HEK293 (cell line): ENCODE data around the gene SART3.

ENCODE experiments used
- BCL11A ChIP-seq: fragments of 450-650 bp; formaldehyde crosslinking; IDR thresholded peaks from 2 replicates; pipeline ENCODE4 v1.5.1; 2016; ENCODE audit warnings: low read depth, missing biosample characterization, missing genetic modification characterization
- BCL11B ChIP-seq: fragments of 450-650 bp; formaldehyde crosslinking; IDR thresholded peaks from 2 replicates; pipeline ENCODE4 v1.5.1; 2016; ENCODE audit warnings: low read depth, missing biosample characterization, missing genetic modification characterization
- KLF8 ChIP-seq: fragments of 450-650 bp; formaldehyde crosslinking; IDR thresholded peaks from 2 replicates; pipeline ENCODE4 v1.5.1; 2016; ENCODE audit warnings: missing biosample characterization, missing genetic modification characterization
- MEIS1 ChIP-seq: sonication (generic); formaldehyde crosslinking; IDR thresholded peaks from 2 replicates; pipeline ENCODE4 v1.8.1; 2022; ENCODE audit warnings: missing genetic modification reagents, mild to moderate bottlenecking, borderline replicate concordance
- OSR2 ChIP-seq: fragments of 450-650 bp; formaldehyde crosslinking; IDR thresholded peaks from 2 replicates; pipeline ENCODE4 v1.5.1; 2016; ENCODE audit warnings: missing biosample characterization, missing genetic modification characterization
- REST ChIP-seq: fragments of 450-650 bp; formaldehyde crosslinking; IDR thresholded peaks from 2 replicates; pipeline ENCODE4 v1.5.1; 2016; ENCODE audit warnings: missing biosample characterization, missing genetic modification characterization
- ZBTB48 ChIP-seq: fragments of 450-650 bp; formaldehyde crosslinking; IDR thresholded peaks from 2 replicates; pipeline ENCODE4 v1.5.1; 2016; ENCODE audit warnings: missing biosample characterization, missing genetic modification characterization
- ZFP37 ChIP-seq: fragments of 450-650 bp; formaldehyde crosslinking; IDR thresholded peaks from 2 replicates; pipeline ENCODE4 v1.5.1; 2016; ENCODE audit warnings: missing biosample characterization, missing genetic modification characterization
- ZFP69B ChIP-seq: fragments of 450-650 bp; formaldehyde crosslinking; IDR thresholded peaks from 2 replicates; pipeline ENCODE4 v1.5.1; 2016; ENCODE audit warnings: missing biosample characterization, missing genetic modification characterization
- ZNF10 ChIP-seq: fragments of 450-650 bp; formaldehyde crosslinking; IDR thresholded peaks from 2 replicates; pipeline ENCODE4 v1.5.1; 2017; ENCODE audit warnings: missing biosample characterization, missing genetic modification characterization
- ZNF157 ChIP-seq: fragments of 450-650 bp; formaldehyde crosslinking; IDR thresholded peaks from 2 replicates; pipeline ENCODE4 v1.5.1; 2016; ENCODE audit warnings: missing biosample characterization, missing genetic modification characterization
- ZNF18 ChIP-seq: fragments of 450-650 bp; formaldehyde crosslinking; IDR thresholded peaks from 2 replicates; pipeline ENCODE4 v1.5.1; 2016; ENCODE audit warnings: missing biosample characterization, missing genetic modification characterization
- ZNF184 ChIP-seq: fragments of 450-650 bp; IDR thresholded peaks from 2 replicates; pipeline ENCODE4 v1.5.1; 2018; ENCODE audit warnings: missing biosample characterization, mild to moderate bottlenecking, missing genetic modification characterization
- ZNF223 ChIP-seq: fragments of 450-650 bp; formaldehyde crosslinking; IDR thresholded peaks from 2 replicates; pipeline ENCODE4 v1.5.1; 2016; ENCODE audit warnings: missing biosample characterization, missing genetic modification characterization
- ZNF558 ChIP-seq: fragments of 450-650 bp; formaldehyde crosslinking; IDR thresholded peaks from 2 replicates; pipeline ENCODE4 v1.5.1; 2016; ENCODE audit warnings: missing biosample characterization, missing genetic modification characterization
- ZNF580 ChIP-seq: fragments of 450-650 bp; formaldehyde crosslinking; IDR thresholded peaks from 2 replicates; pipeline ENCODE4 v1.5.1; 2016; ENCODE audit warnings: missing biosample characterization, missing genetic modification characterization
- ZNF610 ChIP-seq: fragments of 450-650 bp; formaldehyde crosslinking; IDR thresholded peaks from 2 replicates; pipeline ENCODE4 v1.5.1; 2016; ENCODE audit warnings: missing biosample characterization, missing genetic modification characterization, borderline replicate concordance
- ZXDB ChIP-seq: fragments of 450-650 bp; formaldehyde crosslinking; IDR thresholded peaks from 2 replicates; pipeline ENCODE4 v1.5.1; 2016; ENCODE audit warnings: missing biosample characterization, missing genetic modification characterization
- TF ChIP-seq, protein P1 (sequence below): fragments of 450-650 bp; formaldehyde crosslinking; IDR thresholded peaks from 2 replicates; pipeline ENCODE4 v1.5.1; 2016; ENCODE audit warnings: missing biosample characterization, missing genetic modification characterization
- TF ChIP-seq, protein P2 (sequence below): fragments of 450-650 bp; formaldehyde crosslinking; IDR thresholded peaks from 2 replicates; pipeline ENCODE4 v1.5.1; 2016; ENCODE audit warnings: missing biosample characterization, missing genetic modification characterization
- TF ChIP-seq, protein P3 (sequence below): fragments of 450-650 bp; formaldehyde crosslinking; conservative IDR thresholded peaks from 2 replicates; pipeline ENCODE4 v1.5.1; 2016; ENCODE audit warnings: low read depth, missing biosample characterization, missing genetic modification characterization
- TF ChIP-seq, protein P4 (sequence below): fragments of 450-650 bp; formaldehyde crosslinking; IDR thresholded peaks from 2 replicates; pipeline ENCODE4 v1.5.1; 2016; ENCODE audit warnings: missing biosample characterization, missing genetic modification characterization

Gene SART3

GRCh38 chr12:108560752-108561719 is at the start of gene SART3 (continued):
- TF ChIP-seq, protein P1, sequence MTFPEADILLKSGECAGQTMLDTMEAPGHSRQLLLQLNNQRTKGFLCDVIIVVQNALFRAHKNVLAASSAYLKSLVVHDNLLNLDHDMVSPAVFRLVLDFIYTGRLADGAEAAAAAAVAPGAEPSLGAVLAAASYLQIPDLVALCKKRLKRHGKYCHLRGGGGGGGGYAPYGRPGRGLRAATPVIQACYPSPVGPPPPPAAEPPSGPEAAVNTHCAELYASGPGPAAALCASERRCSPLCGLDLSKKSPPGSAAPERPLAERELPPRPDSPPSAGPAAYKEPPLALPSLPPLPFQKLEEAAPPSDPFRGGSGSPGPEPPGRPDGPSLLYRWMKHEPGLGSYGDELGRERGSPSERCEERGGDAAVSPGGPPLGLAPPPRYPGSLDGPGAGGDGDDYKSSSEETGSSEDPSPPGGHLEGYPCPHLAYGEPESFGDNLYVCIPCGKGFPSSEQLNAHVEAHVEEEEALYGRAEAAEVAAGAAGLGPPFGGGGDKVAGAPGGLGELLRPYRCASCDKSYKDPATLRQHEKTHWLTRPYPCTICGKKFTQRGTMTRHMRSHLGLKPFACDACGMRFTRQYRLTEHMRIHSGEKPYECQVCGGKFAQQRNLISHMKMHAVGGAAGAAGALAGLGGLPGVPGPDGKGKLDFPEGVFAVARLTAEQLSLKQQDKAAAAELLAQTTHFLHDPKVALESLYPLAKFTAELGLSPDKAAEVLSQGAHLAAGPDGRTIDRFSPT (tag by site-specific recombination): no peak
- no peak for TF ChIP-seq ZNF184 (tag by site-specific recombination)
- TF ChIP-seq ZNF558: no peak
- TF ChIP-seq, protein P2, sequence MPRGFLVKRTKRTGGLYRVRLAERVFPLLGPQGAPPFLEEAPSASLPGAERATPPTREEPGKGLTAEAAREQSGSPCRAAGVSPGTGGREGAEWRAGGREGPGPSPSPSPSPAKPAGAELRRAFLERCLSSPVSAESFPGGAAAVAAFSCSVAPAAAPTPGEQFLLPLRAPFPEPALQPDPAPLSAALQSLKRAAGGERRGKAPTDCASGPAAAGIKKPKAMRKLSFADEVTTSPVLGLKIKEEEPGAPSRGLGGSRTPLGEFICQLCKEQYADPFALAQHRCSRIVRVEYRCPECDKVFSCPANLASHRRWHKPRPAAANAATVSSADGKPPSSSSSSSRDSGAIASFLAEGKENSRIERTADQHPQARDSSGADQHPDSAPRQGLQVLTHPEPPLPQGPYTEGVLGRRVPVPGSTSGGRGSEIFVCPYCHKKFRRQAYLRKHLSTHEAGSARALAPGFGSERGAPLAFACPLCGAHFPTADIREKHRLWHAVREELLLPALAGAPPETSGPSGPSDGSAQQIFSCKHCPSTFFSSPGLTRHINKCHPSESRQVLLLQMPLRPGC (tag by site-specific recombination): peak; percentile 46; the same call in 1 of the 2 replicates
- TF ChIP-seq ZFP69B (tag by site-specific recombination): no peak; the same call in 1 of the 2 replicates
- no peak for TF ChIP-seq ZNF157 (tag by site-specific recombination)
- TF ChIP-seq ZNF610: no peak
- TF ChIP-seq BCL11B (tag by site-specific recombination): no peak
- no peak for TF ChIP-seq ZNF10 (tag by site-specific recombination)
- TF ChIP-seq ZBTB48 (tag by site-specific recombination): no peak
- TF ChIP-seq ZXDB (tag by site-specific recombination): peak; percentile 79
- no peak; the same call in 1 of the 2 replicates for TF ChIP-seq ZNF18 (tag by site-specific recombination)
- TF ChIP-seq KLF8 (tag by site-specific recombination): no peak
- peak; percentile 66; the same call in 1 of the 2 replicates for TF ChIP-seq ZFP37
- no peak for TF ChIP-seq BCL11A
- no peak for TF ChIP-seq MEIS1 (CRISPR knock-in tag)
- TF ChIP-seq ZNF580 (tag by site-specific recombination): 0 out of 2 replicates have a peak, but pooled peaks have one; percentile 30
- TF ChIP-seq, protein P3, sequence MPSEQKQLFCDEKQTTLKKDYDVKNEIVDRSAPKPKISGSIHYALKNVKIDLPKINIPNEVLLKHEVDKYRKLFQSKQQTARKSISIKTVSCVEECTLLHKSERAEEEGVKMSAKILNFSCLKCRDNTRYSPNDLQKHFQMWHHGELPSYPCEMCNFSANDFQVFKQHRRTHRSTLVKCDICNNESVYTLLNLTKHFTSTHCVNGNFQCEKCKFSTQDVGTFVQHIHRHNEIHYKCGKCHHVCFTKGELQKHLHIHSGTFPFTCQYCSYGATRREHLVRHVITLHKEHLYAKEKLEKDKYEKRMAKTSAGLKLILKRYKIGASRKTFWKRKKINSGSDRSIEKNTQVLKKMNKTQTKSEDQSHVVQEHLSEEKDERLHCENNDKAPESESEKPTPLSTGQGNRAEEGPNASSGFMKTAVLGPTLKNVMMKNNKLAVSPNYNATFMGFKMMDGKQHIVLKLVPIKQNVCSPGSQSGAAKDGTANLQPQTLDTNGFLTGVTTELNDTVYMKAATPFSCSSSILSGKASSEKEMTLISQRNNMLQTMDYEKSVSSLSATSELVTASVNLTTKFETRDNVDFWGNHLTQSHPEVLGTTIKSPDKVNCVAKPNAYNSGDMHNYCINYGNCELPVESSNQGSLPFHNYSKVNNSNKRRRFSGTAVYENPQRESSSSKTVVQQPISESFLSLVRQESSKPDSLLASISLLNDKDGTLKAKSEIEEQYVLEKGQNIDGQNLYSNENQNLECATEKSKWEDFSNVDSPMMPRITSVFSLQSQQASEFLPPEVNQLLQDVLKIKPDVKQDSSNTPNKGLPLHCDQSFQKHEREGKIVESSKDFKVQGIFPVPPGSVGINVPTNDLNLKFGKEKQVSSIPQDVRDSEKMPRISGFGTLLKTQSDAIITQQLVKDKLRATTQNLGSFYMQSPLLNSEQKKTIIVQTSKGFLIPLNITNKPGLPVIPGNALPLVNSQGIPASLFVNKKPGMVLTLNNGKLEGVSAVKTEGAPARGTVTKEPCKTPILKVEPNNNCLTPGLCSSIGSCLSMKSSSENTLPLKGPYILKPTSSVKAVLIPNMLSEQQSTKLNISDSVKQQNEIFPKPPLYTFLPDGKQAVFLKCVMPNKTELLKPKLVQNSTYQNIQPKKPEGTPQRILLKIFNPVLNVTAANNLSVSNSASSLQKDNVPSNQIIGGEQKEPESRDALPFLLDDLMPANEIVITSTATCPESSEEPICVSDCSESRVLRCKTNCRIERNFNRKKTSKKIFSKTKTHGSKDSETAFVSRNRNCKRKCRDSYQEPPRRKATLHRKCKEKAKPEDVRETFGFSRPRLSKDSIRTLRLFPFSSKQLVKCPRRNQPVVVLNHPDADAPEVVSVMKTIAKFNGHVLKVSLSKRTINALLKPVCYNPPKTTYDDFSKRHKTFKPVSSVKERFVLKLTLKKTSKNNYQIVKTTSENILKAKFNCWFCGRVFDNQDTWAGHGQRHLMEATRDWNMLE: peak; percentile 81
- TF ChIP-seq REST (tag by site-specific recombination): peak; percentile 64
- no peak for TF ChIP-seq OSR2 (tag by site-specific recombination)
- TF ChIP-seq ZNF223: no peak
- TF ChIP-seq, protein P4, sequence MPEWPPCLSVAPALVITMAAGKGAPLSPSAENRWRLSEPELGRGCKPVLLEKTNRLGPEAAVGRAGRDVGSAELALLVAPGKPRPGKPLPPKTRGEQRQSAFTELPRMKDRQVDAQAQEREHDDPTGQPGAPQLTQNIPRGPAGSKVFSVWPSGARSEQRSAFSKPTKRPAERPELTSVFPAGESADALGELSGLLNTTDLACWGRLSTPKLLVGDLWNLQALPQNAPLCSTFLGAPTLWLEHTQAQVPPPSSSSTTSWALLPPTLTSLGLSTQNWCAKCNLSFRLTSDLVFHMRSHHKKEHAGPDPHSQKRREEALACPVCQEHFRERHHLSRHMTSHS (tag by site-specific recombination): no peak
